Measurements from ENCODE around the gene LILRA1.
"Not testable (repeated sequence)": the region's sequence is repeated elsewhere in the genome, so short reads cannot be mapped to it uniquely, and the experiment has no call there.

LILRA1 gene

GRCh38 chr19:54578268-54578667, 15.2 kb upstream of the LILRA1 start:
- not testable (repeated sequence) for DNase-seq

GRCh38 chr19:54586397-54586796, 7.0 kb upstream of the LILRA1 start:
- no peak for DNase-seq

DNA sequence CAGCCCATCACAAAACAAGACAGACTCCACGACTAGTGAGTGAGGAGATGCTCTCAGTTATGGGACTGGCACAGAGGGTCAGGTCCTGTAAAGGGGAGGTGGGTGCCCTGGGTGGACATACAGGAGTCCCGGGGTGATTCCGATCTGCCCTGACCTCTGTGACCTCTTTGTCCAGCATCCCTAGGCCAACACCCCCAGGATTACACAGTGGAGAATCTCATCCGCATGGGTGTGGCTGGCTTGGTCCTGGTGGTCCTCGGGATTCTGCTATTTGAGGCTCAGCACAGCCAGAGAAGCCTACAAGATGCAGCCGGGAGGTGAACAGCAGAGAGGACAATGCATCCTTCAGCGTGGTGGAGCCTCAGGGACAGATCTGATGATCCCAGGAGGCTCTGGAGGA, 6.4 kb upstream of the LILRA1 start:
- DNase-seq = no peak

DNA sequence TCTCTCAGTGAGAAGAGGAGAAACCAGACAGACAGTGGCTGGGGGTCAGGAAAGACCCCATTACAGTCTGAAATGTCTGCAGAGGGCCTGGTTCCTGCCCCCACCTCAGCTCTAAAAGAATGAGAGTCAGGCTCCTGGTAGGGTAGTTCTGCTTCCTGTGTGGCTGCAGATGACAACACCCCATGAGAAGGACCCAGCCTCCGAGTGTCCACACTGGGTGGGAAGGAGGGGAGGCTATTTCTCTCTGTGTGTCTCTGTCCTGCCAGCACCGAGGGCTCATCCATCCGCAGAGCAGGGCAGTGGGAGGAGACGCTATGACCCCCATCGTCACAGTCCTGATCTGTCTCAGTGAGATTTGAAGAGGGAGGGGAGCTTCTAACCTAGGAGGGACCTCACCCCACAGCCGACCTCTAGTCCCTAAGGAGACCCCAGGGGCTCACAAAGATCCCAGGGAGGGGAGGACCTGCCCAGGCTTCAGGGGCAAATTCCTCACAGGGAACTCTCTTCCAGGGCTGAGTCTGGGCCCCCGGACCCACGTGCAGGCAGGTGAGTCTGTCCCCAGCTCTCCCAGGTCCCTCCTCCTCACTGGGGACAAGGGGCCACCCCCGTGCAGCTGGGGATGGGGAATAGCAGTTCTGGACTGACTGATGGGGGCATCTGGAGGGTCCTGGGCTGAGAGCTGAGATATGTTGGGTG, 647 bp downstream of the LILRA1 start:
- DNase-seq = not testable (repeated sequence)

DNA sequence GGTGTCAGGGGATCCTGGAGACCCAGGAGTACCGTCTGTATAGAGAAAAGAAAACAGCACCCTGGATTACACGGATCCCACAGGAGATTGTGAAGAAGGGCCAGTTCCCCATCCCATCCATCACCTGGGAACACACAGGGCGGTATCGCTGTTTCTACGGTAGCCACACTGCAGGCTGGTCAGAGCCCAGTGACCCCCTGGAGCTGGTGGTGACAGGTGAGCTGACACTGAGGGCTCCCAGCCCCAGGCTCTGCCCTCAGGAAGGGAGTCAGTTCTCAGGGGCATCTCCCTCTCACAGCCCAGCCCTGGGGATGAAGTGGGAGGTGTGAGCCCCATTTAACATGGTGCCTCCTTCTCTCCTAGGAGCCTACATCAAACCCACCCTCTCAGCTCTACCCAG, 1.3 kb downstream of the LILRA1 start:
- no peak for DNase-seq

GRCh38 chr19:54595680-54596436, 2.4 kb downstream of the LILRA1 start:
- not testable (repeated sequence) for DNase-seq

GRCh38 chr19:54600212-54600611, 6.8 kb downstream of the LILRA1 start:
- DNase-seq = no peak

DNA sequence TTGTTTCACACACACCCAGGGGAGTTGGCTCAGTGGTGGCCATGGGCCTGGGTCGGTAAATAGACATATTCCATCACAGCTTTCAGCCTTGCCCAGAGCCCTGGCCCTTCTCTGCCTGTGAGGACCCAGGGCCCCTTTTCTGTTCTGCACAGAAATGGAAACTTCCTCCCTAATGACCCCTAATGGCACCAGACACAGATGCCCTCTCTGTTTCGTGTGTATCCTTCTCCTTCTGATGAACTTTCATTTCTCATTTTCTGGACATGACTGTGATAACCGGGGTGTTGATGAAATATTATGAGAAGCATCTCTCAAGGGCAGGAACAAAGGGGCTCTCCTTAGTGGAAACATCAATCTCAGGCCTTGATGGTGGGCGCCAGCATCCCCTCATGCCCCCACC, 12.8 kb downstream of the LILRA1 start:
- DNase-seq = no peak

DNA sequence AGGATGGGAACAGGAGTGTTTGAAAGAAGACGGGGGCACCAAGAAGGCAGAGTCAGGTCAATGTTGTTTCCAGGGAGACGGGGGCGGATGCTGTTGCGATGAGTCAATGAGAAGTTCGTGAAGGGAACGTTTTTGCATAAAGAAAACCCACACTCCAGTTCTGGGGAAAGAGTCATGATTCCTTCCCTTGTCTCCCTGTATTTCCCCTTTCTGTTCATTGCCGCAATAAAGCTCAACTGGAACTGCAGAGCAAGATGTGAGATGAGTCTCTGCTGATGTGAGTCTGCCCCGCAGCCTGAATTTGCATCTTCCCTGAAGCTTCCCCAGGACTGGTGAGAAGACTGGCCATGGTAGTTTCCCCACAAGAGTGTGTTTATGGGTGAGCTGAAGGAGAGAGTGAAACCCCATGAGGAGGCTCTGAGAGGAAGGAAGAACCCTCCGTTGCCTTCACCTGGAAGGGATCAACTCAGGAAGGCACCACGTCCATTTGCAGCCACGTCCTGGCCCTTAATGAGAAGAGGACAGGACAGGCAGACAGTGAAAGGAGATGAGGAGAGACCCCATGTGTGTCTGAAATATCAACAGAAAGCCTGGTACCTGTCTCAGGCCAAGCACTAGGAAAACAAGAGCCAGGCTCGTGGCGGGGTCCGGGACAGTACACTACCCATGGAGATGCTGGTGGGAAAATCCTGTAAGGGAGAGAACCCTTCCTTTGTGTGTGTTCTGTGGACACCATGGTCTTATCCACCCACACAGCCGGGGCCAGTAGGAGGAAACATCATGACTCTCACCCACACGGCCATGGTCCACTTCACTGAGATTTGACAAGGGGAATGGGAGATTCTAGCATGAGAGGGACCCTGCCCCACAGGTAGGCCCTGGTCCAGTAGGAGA, 13.7 kb downstream of the LILRA1 start:
- DNase-seq = no peak

- no peak for DNase-seq
Measured at GRCh38 chr19:54607785-54608150, 14.3 kb downstream of the LILRA1 start.

- no peak for DNase-seq
Measured at GRCh38 chr19:54608205-54608604, 14.8 kb downstream of the LILRA1 start.

GRCh38 chr19:54608792-54609191, 15.4 kb downstream of the LILRA1 start:
- no peak for DNase-seq

GRCh38 chr19:54609356-54609791, 15.9 kb downstream of the LILRA1 start:
- no peak for DNase-seq

DNA sequence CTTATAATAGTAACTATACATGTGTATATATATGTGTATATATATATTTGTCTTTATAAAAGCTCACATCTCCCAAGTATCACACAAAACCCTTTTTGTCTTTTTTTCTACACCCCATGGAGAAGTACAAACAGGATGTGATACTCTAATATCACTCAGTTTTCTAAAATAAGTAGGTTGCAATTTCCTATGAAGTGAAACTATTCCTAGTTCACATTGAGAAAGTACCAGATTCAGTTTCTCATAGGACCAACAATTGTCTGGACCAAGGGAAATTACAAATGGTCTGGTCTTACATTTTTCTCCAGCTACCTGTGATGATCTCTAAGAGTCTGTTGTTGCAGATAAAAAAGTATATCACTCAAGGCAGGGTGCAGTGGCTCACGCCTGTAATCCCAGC, 19.0 kb downstream of the LILRA1 start:
- no peak for DNase-seq

DNA sequence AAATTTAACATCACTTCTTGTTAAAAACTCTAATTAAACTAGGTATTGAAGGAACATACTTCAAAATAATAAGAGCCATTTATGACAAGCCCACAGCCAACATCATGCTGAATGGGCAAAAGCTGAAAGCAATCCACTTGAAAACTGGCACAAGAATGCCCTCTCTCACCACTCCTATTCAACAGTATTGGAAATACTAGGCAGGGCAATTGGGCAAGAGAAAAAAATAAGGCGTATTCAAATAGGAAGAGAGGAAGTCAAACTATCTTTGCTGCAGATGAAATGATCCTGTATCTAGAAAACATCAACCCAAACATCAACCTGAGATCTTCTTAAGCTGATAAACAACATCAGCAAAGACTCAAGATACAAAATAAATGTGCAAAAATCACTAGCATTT, 21.3 kb downstream of the LILRA1 start:
- DNase-seq = no peak

GRCh38 chr19:54616057-54616456, 22.6 kb downstream of the LILRA1 start:
- DNase-seq = no peak

DNA sequence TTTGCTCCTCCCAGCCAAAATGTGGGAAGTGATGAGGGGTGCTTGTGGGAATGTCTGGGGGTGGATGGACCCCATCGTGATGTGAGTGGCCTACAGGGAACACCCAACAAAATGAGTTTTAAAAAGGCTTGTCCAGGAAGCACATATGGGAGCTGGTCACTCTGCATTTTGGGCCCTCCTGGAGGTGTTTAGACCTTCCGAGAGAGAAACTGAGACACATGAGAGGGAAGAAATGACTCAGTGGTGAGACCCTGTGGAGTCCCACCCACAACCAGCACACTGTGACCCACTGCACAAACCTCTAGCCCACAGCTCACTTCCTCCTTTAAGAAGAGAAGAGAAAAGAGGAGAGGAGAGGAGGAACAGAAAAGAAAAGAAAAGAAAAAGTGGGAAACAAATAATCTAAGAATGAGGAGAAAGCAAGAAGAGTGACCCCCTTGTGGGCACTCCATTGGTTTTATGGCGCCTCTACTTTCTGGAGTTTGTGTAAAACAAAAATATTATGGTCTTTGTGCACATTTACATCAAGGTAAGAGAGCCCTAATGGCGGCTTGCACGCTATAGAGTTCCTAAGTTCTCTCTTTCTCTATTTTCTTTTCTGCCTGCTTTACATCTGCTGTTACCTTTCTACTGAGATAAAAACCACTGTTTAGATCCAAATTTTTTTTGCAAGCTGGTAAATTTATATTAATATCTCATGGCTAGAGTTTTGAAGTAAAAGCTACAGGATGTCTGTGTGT, 23.6 kb downstream of the LILRA1 start:
- DNase-seq = no peak

DNA sequence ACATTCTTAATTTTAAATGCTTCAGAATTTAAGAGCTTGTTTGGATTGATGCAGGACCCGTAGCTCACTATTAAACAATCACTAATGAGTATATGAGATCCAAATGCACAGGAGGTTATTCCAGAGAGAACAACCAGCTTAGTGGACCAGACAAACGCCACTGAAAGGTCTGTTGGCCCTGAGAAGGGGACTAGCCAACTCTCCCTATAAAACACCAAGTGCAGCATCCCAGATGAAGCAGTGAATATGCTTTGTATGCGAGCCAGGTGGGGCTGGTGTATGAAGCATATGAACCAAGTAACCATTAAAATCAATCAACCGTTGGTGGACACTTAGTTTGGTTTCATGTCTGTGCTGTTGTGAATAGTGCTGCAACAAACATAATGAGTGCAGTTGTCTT, 27.0 kb downstream of the LILRA1 start:
- no peak for DNase-seq

- no peak for DNase-seq
Measured at GRCh38 chr19:54622431-54622830, 29.0 kb downstream of the LILRA1 start.

DNA sequence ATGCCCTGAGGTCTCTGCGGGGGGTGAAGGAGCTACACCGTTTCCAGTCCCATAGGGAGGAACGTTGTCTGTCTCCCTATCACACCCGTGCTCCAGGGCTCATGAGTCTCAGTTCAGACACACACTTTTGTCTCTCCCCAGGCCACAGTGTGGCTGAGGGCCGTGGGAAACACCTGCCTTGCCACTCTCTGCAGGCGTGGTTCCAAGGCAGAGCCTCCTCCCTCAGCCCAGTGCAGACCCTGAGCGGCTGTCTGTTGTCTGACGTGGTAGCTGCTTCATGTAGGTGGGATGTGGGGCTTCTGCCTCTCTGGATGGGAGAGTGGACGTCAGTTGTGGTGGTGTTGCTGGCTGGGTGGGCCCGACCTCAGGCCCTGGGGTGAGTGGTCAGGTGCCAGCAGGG, 30.8 kb downstream of the LILRA1 start:
- not testable (repeated sequence) for DNase-seq

GRCh38 chr19:54624934-54625730, 31.7 kb downstream of the LILRA1 start:
- not testable (repeated sequence) for DNase-seq

- DNase-seq = no peak
Measured at GRCh38 chr19:54626757-54627156, 33.3 kb downstream of the LILRA1 start.

All from stimulated activated CD4-positive, alpha-beta T cell treated with anti-CD3 and anti-CD28 coated beads, Interleukin-4, amount 100 ng/mL, for 1 hour (primary cell).